ENCODE data around the gene CHST2.
A peak's percentile ranks its signal among the peaks of the same experiment; 100 is the strongest.
"Not testable (repeated sequence)": the region's sequence is repeated elsewhere in the genome, so short reads cannot be mapped to it uniquely, and the experiment has no call there.

Gene CHST2

DNA sequence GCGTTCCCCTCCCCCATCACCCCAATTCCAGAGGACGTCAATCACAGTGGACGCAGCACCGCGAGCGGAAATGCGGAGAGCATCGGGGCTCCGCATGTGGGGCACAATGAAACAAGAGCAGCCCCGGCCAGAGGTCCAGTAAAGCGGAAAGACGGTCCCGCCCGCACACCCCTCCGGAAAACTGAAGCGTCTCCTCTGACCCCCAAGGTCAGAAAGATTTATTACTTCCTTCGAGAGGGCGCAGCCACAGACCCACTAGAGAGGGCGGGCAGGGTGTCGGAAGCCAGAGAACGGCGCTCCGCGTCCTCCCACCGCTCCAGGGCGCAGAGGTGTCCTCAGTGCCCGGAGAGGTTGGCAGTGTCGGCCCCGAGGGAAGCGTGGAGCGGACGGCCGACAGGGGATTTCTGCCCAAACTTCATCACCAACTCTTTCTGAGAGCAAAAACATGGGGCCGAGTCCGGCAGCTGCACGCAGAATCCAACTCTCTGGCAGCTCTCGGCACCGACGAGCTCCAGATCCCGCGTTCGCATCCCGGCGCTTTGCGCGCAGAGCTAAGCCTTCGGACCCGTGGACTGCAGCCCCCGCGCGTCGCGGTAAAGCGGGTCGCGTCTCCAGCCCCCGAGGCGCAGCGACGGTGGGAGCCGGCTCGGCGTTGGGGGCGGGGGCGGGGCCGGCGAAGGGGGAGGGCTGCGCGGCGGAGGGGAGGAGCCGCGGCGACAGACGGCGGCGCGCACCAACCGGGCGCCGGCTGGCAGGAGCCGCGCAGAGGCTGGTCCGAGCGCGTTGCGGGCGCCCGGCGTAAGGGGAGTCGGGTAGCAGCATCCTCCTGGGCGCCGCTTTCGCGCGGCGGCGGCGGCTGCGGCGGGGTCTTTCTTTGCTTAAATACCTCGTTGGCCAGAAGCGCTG, at the start of gene CHST2:
Gene CHST2, plus strand, starts transcription at position 763 of the 906 bp plus-strand sequence. CDS start 1,046 bp downstream, outside the sequence.
- no peak for DNase-seq

- no peak for DNase-seq
Observed at GRCh38 chr3:143070977-143071551, 48.5 kb upstream of the CHST2 start.

- no peak for DNase-seq
Observed at GRCh38 chr3:143071776-143072175, 47.8 kb upstream of the CHST2 start.

GRCh38 chr3:143072298-143073020, 47.1 kb upstream of the CHST2 start:
- not testable (repeated sequence) for DNase-seq

DNA sequence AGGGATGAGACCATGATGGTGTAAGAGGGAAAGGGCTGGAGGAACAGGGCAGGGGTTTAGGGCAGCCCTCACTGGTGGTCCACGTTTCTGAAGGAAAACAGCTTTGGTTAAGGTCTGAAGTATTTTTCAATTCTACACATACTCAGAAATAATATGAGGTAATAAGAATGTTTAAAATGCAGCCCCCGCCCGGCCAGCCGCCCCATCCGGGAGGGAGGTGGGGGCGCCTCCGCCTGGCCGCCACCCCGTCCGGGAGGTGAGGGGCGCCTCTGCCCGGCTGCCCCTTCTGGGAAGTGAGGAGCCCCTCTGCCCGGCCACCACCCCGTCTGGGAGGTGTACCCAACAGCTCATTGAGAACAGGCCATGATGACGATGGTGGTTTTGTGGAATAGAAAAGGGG, 46.0 kb upstream of the CHST2 start:
- not testable (repeated sequence) for DNase-seq

- DNase-seq = not testable (repeated sequence)
Observed at GRCh38 chr3:143073983-143074382, 45.6 kb upstream of the CHST2 start.

DNA sequence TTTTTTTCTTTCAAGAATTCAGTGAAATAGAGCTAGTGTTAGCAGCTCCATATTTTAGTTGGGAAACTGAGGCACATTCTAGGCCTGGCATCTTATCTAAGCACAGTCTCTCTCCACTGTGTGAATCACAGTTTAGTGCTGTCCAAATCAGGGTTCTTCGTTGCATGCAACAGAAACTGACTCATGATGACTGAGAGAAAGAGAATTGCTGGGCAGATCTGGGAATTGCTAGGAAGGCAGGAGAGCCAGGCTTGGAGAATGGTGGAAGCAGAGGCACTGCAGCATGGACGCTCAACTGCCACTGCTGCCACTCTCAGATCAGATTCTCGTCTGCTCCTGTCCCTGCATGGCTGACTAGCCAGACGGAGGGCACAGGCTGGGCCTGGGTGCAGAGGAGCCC, 40.7 kb upstream of the CHST2 start:
- no peak for DNase-seq

GRCh38 chr3:143080196-143080595, 39.4 kb upstream of the CHST2 start:
- DNase-seq = no peak

- no peak for DNase-seq
Observed at GRCh38 chr3:143081365-143081764, 38.2 kb upstream of the CHST2 start.

- DNase-seq = no peak
Observed at GRCh38 chr3:143081844-143082778, 37.5 kb upstream of the CHST2 start.

GRCh38 chr3:143083781-143084180, 35.8 kb upstream of the CHST2 start:
- no peak for DNase-seq

- DNase-seq = no peak
Observed at GRCh38 chr3:143084856-143085731, 34.5 kb upstream of the CHST2 start.

DNA sequence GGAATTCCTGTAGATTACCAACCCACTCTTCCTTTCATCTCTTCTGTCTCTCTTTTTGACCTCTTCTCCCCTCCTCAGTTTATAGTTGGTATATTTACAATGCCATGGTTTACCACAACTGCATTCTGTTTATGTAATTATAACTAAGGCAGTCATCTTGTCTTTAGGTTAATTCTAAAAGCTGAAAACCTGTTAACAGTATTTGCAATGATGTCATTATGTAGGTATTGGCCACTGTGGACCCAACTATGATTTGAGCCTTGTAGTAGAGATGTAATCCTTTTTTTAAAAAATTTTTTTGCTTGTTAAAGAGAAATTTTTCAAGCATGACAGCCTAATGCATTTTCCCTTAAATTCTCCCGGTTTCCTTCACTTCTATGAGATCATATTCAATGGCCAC, 30.7 kb upstream of the CHST2 start:
- DNase-seq = no peak

GRCh38 chr3:143089965-143090364, 29.6 kb upstream of the CHST2 start:
- no peak for DNase-seq

DNA sequence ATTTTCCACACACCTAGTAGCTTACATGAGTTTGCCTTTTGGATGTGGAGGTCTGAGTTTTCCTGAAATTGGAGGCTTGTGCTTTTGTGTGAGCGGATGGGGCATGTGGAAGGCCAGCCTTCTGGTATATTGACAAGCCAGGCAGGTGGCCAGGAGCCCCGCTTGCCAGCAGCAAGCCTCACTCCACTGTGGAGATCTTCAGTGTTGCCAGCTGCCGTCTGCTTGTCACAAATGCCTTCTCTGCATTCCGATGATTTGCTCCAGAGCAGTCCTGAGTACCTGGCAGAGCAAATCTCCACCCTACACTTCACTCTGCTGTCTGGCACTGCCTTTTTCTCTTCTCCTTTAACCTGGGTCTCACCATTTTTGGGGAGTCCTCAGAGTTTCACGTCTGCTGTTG, 29.1 kb upstream of the CHST2 start:
- no peak for DNase-seq

DNA sequence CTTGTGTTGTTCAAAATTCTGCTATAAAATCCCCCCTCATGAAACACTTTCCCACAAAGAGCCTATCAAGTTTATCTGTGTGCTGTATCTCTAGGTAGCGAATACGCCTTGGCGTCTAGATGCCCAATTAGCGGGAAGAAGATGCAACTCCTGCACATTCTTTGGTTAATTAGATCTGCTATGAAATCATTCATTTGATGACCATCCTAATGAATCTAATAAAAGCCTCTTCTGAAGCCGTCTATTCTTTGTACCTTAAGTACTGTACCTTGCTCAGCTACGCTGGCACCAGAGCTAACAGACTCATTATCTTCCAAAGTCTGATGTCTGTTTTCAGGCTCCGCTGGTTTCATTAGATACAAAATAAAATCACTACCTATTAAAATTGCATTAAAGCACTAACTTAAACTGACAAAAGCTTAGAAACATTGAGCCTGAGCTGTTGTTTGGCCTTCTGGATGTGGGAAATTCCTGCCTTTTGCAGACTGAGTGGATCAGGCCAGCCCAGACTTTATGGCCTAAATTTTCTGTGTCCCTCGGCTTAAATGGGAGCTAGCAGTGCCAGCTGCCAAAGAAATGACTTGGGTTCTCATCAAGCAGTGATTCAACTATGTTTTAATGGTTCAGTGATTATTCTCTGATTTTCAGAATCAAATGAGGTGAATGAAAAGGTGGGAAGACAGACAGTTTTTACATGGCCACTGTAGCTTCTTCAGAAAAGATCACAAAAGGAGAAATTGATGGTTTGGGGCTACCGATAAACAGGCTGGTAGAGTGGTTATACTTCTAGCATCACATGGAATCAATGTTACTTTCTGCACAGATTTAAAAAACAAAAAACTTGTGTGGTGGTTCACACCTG, 28.4 kb upstream of the CHST2 start:
- no peak for DNase-seq

DNA sequence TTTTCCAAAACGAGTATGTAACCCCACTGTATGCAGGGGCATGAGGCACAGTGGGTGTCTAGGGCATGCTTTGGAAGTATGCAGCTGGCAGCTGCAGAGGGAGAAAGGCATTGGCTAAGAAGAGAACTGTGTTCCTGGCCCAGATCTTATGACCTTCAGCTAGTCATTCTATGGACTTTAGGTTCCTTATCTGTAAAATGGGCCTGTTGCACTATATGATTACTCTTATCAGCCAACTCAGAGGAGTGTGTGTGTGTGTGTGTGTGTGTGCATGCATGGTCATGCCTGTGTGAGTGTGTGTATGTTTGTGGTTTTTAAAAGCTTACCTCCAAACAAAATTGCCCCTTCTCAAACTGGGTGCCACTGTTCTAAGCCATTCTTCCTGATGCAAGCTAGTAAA, 27.4 kb upstream of the CHST2 start:
- DNase-seq = no peak

DNA sequence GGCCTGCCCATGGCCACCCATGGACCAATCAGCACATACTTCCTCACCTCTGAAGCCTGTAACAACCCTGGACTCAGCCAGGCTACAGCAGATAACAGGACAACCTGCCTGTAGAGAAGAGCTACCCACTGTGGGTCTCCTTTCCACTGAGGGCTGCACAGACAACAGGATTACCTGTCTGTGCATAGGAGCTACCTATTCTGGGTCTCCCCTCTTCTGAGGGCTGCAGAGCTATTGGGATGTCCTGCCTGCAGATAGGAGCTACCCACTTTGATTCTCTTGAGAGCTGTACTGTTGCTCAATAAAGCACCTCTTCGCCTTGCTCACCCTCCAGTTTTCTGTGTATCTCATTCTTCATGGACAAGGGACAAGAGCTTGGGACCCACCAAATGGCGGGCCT, 23.8 kb upstream of the CHST2 start:
- no peak for DNase-seq

GRCh38 chr3:143098032-143098764, 21.4 kb upstream of the CHST2 start:
- peak; percentile 23 for DNase-seq

GRCh38 chr3:143099210-143099609, 20.4 kb upstream of the CHST2 start:
- no peak for DNase-seq

Measured in NCI-H187 treated with DMSO at 0.1 percent for 48 hours (cell line).